Measurements from ENCODE around the gene ELF3.
"Not testable (repeated sequence)": the region's sequence is repeated elsewhere in the genome, so short reads cannot be mapped to it uniquely, and the experiment has no call there.

Gene ELF3

GRCh38 chr1:202058001-202058908 lies 47.9 kb downstream of the ELF3 start:
- DNase-seq (ENCODE audit: insufficient read length, low spot score) (no peak), FAIRE-seq (no peak)
- no peak for TF ChIP-seq POLR2A (IDR thresholded peaks at IDR 0.05; ENCODE audit: low read depth, low read length)

- FAIRE-seq (no peak), DNase-seq (ENCODE audit: insufficient read length, low spot score) (no peak)
- TF ChIP-seq POLR2A (IDR thresholded peaks at IDR 0.05; ENCODE audit: low read depth, low read length), result no peak
These were observed 50.7 kb downstream of the ELF3 start for GRCh38 chr1:202061055-202061454.

- not testable (repeated sequence) for FAIRE-seq; DNase-seq (ENCODE audit: insufficient read length, low spot score)
These were observed 51.4 kb downstream of the ELF3 start for GRCh38 chr1:202061787-202062186.

- FAIRE-seq; DNase-seq (ENCODE audit: insufficient read length, low spot score): not testable (repeated sequence)
These were observed 52.2 kb downstream of the ELF3 start for GRCh38 chr1:202062636-202063035.

GRCh38 chr1:202063093-202063492 lies 52.7 kb downstream of the ELF3 start:
- DNase-seq (ENCODE audit: insufficient read length, low spot score) (no peak), FAIRE-seq (no peak)
- no peak for TF ChIP-seq POLR2A (IDR thresholded peaks at IDR 0.05; ENCODE audit: low read depth, low read length)

GRCh38 chr1:202064889-202065312 lies 54.5 kb downstream of the ELF3 start:
- not testable (repeated sequence) for FAIRE-seq; DNase-seq (ENCODE audit: insufficient read length, low spot score)
